ENCODE measurements around the gene AHI1.
A peak's percentile ranks its signal among the peaks of the same experiment; 100 is the strongest.
"Not testable (repeated sequence)": the region's sequence is repeated elsewhere in the genome, so short reads cannot be mapped to it uniquely, and the experiment has no call there.

AHI1 gene

DNA sequence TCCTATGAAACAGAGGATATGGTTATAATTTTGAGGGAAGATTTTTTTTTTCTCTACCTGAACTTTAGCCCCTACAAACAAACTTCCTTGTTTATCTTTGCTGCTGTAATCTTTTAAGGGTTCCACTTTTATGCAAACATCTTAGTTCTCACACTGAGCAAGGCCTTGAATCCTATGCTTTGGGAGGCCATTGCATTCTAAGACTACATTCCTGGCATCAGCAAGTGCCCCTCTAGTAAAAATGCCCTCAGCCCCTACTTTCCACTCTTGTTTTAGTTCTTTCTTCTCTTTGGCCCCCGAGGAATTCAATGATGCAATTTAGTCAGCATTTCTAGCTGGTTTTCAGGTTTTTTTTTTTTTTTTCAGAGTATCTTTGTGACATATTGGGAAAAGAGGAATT, 8.1 kb upstream of the AHI1 start:
- DNase-seq (ENCODE audit: low read depth) = no peak

DNA sequence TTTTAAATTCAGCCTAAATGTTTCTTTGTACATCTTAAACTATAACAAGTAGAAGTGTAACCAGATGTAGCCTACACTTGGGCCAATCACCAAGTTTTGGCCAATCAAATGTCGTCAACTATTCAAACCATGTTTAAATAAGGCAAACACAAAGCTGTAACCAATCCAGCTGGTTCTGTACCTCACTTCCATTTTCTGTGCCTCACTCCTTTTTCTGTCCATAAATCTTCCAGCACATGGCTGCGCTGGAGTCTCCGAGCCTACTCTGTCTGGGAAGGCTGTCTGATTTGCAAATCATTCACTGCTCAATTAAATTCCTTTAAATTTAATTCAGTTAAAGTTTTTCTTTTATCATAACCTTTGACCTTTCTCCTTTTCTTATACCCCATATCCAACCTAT, 7.7 kb upstream of the AHI1 start:
- DNase-seq (ENCODE audit: low read depth) = no peak

DNA sequence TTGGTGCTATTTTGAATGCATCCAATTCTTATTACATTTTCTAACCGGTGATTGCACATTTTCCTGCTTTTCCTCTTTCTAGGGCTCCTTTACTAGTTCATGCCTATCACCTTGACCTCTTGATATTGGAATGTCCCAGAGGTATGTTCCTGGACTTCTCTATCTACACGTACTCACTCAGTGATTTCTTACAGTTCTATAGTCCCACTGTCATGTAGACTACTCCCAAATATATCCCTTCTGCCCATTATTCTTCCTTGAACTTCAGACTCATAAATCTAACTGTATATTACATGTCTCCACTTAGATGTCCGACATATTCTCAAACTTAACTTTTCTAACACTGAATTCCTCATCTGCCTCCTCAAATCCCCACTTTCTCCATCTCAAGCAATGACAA, 7.2 kb upstream of the AHI1 start:
- DNase-seq (ENCODE audit: low read depth) = no peak

DNA sequence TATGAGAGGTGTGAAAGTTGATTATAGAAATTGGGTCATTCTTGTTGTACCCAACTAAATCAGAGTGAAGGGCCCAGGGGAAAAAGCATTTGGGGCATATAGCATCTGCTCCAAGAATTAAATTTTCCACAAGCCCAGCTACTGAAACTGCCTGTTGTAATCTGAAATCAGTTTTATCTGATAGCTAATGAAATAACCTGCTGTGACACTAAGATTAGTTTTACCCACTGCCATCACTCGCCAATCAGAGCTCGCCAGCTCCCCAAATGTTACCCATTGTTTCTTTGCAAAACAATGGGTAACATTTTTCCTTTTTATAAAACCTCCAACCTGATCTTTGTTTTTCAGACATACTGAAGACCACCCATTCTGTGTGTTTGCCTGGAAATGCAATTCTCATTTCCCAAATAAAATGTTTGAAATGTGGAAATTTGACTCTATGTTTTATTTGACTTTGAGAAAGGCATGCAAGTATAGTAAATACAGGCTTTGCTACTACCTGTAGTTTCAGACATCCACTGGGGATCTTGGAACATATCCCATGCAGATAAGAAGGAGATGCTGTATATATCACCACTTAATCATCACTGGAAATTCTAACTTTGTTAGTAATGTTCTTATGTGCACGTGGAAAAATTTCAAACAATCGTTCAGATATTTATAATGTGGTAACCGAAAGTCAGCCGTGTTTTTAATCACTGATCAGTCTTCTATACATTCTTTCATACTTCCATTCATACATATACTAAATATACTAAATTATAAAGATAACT, 6.3 kb upstream of the AHI1 start:
- DNase-seq (ENCODE audit: low read depth) = no peak

DNA sequence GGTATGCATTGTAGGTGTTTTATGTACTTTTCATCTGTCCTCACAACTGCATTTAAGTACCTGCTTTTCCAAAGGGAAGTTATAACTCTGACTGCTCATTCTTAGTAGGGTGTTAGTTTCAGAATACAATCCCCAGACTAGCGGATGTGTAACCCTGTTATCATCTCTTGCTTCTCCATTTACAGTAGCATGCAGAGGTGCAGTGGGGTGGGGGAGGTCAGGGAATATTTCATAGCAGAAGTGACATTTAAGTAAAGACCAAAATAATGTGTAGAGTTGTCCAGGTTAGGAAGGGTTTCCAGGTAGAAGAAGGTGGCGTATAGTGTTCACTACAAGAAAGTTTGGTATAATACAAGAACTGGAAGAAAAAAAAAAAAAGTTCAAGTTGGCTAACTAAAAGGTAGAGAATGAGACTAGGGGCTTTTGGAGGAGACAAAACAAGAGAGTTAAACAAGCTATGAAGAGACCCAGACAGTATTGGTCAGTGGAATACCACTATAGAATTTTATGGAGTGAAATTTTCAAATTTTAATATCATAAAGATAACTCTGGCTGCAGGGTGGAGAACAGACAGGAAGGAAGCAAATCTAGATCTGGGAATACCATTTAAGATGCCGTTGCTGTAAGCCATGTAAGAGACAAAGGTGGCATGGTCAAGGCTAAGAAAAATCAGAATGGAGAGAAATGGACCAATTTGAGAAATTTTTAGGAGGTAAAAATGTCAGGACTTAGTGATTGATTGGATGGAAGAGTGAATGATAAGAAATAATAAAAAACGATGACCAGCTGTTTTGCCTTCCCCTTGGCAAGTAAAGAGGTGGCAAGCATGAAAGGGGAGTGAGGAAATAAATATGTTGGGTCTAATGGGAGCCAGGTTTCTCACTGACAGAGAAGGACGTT, 2.2 kb upstream of the AHI1 start:
- DNase-seq (ENCODE audit: low read depth) = no peak

DNA sequence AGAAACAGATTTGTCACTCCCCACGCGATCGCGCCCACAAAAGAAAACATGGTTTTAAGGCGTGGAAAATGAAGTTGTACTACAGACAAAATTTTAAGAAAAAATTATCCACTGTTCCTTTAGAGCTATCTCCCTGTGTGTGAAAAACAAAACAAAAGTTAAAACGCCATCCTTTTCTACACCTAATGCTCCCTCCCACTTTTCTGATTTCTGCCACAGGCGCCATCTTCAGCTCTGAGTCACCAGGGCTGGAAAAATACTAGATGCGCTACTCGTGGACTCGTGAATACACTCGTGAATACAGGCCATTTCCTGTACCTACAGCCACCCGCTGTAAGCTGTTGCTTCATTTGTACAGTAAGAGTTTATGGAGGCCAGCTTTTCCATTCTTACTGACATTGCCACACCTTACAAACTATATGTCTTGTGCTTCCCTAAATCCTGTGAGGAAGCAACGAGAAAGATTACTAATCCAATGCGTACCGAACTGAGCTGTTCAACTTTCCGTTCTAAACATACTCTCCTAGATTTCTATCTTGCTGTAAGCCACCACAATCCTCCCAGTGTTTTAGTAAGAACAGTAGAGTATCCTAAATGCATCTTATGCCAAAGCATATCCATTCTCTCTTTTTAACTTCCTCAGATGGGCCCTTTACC, 773 bp upstream of the AHI1 start:
- peak; percentile 34 for DNase-seq (ENCODE audit: low read depth)

DNA sequence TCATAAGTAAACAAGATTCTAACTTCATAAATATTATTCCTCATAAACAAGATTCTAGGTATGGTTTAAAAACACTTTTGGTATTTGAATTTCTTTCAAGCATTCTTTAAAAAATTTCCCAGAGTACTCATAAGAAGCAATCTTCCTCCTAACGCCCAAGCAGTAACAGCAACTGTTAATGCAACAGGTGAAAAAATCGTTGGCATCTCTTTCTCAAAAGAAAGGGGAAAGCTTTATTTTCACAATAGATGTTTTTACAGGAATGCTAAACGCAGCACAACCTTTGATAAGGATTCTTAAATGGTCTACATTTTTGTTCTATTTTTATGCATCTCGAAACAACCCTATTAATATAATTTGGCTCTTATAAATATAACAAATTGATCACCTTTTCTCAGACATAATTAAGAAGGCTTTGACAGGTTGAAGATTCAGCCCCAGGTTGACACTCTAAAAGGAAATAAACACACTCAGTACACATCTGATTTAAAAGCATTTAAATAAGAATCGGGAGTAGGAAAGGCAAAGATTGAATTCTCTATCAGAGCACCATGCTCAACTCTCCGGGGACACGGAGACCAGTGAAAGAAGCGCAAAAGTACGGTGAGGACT, 634 bp downstream of the AHI1 start:
- no peak for DNase-seq (ENCODE audit: low read depth)

DNA sequence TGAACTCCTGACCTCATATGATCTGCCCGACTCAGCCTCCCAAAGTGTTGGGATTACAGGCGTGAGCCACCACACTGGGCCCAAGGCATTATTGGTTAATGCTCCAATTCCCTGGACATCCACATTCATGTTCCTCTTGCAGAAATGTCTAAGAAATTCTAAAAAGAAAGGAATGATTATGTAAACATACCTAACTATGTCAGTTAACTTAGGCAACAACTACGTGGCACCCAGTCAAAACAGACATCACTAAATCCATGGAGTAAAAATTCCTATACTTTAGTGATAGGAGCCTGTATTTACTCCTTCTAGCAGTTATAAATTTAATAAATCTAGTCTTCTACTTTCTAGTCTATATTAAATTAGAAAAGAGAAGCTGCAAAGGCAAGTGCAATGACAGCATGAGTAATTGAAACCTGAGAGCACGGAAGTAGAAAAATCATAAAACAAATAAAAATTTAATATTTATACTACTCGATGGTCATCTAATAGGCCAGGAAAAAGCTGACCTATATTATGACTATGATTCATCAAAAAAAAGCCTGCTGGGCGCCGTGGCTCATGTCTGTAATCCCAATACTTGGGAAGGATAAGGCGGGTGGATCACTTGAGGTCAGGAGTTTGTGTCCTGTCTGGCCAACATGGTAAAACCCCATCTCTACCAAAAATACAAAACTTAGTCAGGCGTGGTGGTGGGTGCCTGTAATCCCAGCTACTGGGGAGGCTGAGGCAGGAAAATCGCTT, 4.2 kb downstream of the AHI1 start:
- DNase-seq (ENCODE audit: low read depth) = no peak

DNA sequence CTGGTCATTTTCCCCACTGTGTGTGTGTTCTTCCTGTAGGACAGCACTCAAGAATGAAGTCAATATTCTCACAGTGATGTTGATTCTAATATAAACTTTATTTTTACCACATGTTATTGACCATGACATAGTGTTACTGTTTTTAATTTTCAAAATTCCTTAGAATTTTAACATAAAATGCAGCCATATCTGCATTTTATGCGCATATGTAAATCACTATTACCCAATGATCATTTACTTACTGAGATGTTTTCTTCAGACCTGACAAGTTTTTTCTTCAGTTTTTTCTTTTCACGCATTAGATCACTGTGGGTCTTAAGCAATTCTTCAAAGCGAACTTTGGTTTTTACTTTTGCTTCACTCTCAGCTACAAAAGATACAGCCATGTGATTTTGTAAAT, 7.2 kb downstream of the AHI1 start:
- DNase-seq (ENCODE audit: low read depth) = no peak

DNA sequence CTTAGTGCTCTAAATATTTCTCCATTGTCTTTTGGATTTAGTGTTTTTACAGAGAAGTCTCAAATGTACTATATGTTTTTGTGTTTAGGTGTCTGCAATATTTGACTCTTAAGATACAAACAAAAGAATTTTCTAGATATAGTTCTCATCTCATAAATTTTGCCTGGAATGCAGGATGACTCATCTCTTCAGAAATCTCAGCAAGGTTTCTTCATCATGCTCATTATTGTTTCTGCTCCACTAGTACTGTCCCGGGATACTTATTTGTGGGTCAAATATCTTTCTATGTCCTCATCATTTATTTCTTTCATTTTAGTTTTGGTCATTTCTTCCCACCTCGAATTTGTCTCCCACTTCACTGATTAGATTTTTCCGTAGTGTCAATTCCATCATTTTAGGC, 9.5 kb downstream of the AHI1 start:
- no peak for DNase-seq (ENCODE audit: low read depth)

DNA sequence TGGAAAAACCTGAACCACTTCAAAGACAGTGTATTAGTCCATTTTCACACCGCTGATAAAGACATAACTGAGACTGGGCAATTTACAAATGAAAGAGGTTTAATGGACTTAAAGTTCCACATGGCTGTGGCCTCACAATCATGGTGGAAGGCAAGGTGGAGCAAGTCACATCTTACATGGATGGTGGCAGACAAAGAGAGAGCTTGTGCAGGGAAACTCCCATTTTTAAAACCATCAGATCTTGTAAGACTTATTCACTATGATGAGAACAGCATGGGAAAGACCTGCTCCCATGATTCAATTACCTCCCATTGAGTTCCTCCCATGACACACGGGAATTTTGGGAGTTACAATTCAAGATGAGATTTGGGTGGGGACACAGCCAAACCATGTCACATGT, 13.6 kb downstream of the AHI1 start:
- not testable (repeated sequence) for DNase-seq (ENCODE audit: low read depth)

DNA sequence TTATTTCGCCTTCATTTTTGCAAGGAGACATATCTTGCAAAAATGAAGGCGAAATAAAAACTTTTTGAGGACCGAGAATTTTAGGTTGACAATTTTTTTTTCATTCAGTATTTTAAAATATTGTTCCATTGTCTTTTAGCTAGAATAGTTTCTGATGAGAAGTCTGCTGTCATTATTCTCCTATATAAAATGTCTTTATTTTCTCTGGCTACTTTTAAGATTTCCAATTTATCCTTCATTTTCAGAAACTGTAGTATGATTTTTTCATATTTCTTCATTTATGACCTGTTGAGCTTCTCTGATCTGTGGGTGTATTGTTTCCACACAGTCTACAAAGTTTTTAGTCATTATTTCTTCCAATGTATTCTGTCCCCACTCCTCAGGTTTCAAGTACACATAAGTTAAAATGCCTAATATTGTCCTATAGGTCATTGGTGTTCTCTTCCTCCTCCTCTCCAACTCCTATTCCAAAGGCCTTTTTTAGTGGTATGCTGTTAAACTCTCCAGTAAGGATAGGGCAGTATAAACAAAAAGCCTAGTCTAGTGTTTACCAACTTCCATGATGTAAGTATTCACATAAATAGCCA, 15.7 kb downstream of the AHI1 start:
- DNase-seq (ENCODE audit: low read depth) = no peak

DNA sequence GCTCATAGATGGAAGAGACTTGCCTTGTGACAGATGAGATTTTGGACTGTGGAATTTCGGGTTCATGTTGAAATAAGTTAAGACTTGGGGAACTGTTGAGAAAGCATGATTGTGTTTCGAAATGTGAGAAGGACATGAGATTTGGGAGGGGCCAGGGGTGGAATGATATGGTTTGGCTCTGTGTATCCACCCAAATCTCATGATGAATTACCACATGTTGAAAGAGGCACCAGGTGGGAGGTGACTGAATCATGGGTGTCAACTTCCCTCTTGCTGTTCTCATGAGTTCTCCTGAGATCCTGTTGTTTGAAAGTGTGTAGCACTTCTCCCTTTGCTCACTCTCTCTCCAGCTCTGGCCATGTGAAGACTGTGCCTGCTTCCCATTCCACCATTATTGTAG, 17.9 kb downstream of the AHI1 start:
- no peak for DNase-seq (ENCODE audit: low read depth)

DNA sequence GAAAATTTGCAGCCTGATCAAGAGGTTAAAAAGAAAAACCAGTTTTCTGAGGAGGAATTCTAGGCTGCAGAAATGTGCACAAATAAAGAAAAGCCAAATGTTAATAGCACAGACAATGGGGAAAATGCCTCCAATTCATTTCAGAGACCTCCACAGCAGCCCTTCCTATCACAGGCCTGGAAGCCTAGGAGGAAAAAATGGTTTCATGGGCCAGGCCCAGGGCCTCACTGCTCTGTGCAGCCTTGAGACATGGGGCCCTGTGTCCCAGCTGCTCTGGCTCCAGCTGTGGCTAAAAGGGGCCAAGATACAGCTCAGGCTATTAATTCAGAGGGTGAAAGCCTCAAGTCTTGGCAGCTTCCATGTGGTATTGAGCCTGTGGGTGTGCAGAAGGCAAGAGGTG, 18.9 kb downstream of the AHI1 start:
- no peak for DNase-seq (ENCODE audit: low read depth)

DNA sequence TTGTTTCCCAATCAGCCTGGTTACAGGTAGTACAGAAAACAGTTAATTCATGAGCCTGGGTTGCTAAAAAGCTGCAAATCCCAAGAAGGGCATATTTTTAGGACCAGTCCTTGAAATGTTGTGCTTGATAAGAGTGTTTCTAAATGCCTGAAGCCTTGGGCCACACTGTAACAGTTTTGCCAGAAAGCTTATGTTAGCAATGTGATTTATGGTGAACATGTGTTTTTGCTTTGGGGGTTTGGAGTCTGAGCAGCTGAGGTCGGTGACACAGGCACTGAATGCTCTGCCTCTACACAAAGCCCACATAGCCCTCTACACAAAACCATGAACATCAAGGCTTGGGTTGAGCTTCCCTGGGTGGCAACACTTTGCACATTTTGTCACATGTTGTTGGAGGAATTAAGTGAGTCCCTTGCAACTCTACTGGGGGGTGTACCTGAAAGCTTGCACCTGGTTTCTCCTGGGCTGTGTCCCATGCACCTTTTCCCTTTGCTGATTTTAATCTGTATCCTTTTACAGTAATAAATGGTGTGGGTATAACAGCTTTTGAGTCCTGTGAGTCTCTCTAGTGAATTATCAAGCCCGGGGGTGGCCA, 22.2 kb downstream of the AHI1 start:
- DNase-seq (ENCODE audit: low read depth) = no peak

DNA sequence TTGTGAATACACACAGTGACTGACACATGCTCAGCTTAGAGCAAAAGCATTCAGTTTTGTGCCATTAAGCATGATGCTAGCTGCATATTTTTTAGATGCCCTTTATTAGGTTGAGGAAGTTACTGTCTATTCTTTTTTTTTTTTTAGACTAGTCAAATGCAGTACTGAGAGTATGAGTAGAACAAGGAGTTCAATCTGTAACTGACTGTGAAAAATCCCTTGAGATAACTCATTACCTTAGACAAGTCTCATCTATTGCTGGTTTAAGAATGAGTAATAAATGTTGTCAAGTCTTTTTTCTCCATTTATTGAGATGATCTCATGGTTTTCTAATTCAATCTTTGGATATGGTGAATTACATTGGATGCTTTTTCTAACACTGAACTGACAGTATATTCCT, 23.2 kb downstream of the AHI1 start:
- no peak for DNase-seq (ENCODE audit: low read depth)

DNA sequence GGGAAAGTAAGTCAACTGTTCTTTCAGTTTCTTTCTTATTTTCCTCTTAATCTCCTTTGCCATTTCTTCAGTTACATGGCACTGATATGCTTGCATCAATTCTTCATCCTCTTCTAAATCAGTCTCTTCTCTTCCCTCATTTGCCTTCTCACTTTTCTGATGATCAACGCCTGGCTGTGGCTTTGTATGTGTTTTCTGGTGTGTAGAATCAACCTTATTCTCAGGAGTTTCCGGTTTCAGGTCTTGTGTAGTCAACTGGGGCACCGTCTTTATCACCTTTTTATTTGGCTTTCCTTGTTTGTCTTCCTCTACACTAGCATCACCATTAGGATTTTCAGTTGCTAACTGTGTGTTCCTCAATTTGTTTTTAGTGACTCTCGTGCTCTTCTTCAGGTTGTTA, 31.6 kb downstream of the AHI1 start:
- DNase-seq (ENCODE audit: low read depth) = no peak

DNA sequence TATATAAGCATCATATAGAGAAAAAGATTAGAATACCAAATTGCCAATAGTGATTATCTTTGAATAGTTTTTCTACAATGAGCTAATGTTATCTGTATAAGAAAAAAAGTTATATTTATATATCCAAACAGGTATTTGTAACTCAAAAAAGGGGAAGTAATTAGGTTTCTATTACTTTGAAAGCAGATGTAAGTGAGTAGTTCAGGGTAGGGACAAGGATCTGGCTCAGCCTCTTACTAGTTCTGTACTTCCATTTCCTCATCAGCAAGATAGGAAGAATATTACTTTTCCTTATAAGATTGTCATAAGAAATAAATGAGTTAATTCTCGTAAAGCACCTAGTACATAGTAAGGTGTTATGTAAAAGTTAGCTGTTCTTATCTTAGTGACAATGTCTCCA, 32.2 kb downstream of the AHI1 start:
- DNase-seq (ENCODE audit: low read depth) = no peak

DNA sequence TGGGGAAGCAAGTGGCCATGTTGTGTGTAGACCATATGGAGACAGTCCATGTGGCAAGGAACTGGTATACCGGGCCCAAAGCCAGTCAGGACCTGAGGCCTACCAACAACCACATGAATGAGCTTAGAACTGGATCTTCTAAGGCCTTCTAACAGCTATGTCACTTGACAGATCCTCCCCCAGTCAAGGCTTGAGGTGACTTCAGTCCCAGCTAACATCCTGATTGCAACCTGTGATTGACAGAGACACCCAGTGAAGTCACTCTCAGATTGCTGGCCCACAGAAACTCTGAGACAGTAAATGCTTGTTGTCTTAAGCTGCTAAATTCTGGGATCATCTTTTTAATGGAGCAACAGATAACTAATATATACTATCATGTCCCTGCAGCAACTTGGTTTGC, 32.9 kb downstream of the AHI1 start:
- DNase-seq (ENCODE audit: low read depth) = no peak

DNA sequence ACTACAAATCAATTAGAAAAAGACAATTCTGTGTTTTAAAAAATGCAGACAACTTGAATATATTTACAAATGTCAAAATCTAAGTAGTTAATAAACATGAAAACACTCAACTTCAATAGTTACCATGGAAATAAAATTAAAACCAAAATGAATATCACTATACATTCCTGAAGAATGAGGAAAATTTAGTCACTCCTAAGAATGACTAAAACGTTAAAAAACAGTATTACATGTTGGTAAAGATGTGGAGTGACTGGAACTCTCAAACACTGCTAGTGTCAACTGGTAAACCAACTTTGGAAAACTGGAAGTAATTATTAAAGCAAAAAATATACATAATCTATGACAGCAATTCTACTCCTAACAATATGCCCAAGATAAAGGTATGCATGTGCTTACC, 36.3 kb downstream of the AHI1 start:
- DNase-seq (ENCODE audit: low read depth) = no peak

DNA sequence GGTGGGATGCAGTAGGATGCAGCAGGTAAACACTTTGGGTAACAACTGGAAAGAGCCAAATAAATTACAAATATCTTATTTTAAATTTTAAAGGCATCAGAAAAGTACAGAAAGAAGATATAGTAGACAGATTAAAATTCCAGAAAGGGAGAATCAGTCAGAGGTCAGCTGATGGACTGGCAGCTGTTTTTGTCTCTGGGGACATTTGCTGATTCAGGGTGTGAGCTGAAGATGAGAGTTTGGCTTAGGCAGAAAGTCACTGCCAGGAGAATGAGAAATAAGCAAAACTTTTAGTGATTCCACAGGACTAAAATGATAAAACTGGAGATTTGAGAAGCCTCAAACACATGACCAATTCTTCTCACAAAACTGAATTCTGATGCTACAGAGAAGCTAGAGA, 39.5 kb downstream of the AHI1 start:
- DNase-seq (ENCODE audit: low read depth) = no peak
